SK-MEL-5 (cell line): ENCODE results near the gene CD69. TPM values are rescaled to one million over a fixed set of nuclear protein-coding genes. Genes with fewer than 3 reads are reported as not detected.
A peak's percentile ranks its signal among the peaks of the same experiment; 100 is the strongest.
"Not testable (repeated sequence)": the region's sequence is repeated elsewhere in the genome, so short reads cannot be mapped to it uniquely, and the experiment has no call there.

Experiments
- DNase-seq: peaks from one replicate; pipeline ENCODE4 v3.0.0-alpha.2; 2016; ENCODE audit warnings: low read depth, low spot score
- in situ Hi-C: cut with HindIII; loops from 2 replicates; pipeline ENCODE4 v1.10.0; 2016; ENCODE audit warnings: low sequenced_read_pairs, high pct_unique_total_duplicates, low pct_unique_long_range_greater_than_20kb
- total RNA-seq: library from RNA; depleted of rRNA; stranded (reverse); fragments of >200 nt; shearing (Covaris generic); gene quantifications from 2 replicates; pipeline ENCODE4 v1.2.3, GENCODE V29; 2014; rRNA removed

The CD69 gene
- total RNA-seq, 1 experiment from 2014 or later, result not detected

GRCh38 chr12:9707864-9708808 lies 52.6 kb downstream of the CD69 start:
- DNase-seq, result peak; percentile 69
- in situ Hi-C loops, result no loop called here

GRCh38 chr12:9707356-9707755 lies 53.3 kb downstream of the CD69 start:
- no peak for DNase-seq
- in situ Hi-C loops, result no loop called here

GRCh38 chr12:9706086-9706685 lies 54.5 kb downstream of the CD69 start:
- in situ Hi-C loops, result no loop called here
- DNase-seq, result no peak

DNA sequence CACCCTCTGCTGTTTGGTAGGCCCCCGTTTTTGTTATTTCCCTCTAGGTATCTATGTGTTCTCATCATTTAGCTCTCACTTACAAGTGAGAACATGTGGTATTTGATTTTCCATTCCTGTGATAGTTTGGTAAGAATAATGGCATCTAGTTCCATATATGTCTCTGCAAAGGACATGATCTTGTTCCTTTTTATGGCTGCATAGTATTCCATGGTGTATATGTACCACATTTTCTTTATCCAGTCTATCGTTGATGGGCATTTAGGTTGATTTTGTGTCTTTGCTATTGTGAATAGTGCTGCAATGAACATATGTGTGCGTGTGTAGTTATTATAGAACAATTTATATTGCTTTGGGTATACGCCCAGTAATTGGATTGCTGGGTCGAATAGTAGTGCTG lies 56.1 kb downstream of the CD69 start:
- in situ Hi-C loops, DNase-seq: not testable (repeated sequence)

Other genes with a start within 250 kb of the CD69 start
- gene KLRB1, start 153.0 kb downstream of the CD69 start, total RNA-seq, result not detected in 2 replicates
- 3.2 and 5.1 TPM in 2 replicates for gene CLEC2D, start 91.2 kb downstream of the CD69 start, total RNA-seq
- not detected in 2 replicates for gene CLECL1, start 27.8 kb downstream of the CD69 start, total RNA-seq
- not detected in 2 replicates for gene KLRF1, start 66.6 kb upstream of the CD69 start, total RNA-seq
- gene CLEC2B, start 108.5 kb upstream of the CD69 start, total RNA-seq, result 13.0 and 13.1 TPM in 2 replicates
- not detected in 2 replicates for gene KLRF2, start 120.6 kb upstream of the CD69 start, total RNA-seq
- gene CLEC2A, start 171.5 kb upstream of the CD69 start, total RNA-seq, result not detected in 2 replicates
- not detected in 2 replicates for gene CLEC12A, start 210.5 kb upstream of the CD69 start, total RNA-seq
- gene CLEC1B, start 238.2 kb upstream of the CD69 start, total RNA-seq, result not detected in 2 replicates
- 0.13 and 0.45 TPM in 2 replicates for gene CLEC12B, start 249.7 kb upstream of the CD69 start, total RNA-seq